WERI-Rb-1 (cell line): ENCODE data around the gene EYA3.
A peak's percentile ranks its signal among the peaks of the same experiment; 100 is the strongest.

Experiments used
- DNase-seq: peaks from one replicate; pipeline ENCODE4 v3.0.0-alpha.2; 2020
- H3K27ac ChIP-seq: fragments of 250-450 bp; sonication (Bioruptor Pico); 2 replicates; pipeline ENCODE4 v1.5.1; 2020; ENCODE audit warnings: mild to moderate bottlenecking, moderate library complexity
- H3K27me3 ChIP-seq: fragments of 250-450 bp; sonication (Bioruptor Pico); 2 replicates; pipeline ENCODE4 v1.5.1; 2021; ENCODE audit warnings: mild to moderate bottlenecking, low read depth, moderate library complexity; ENCODE audit not compliant: insufficient read depth, severe bottlenecking
- H3K36me3 ChIP-seq: fragments of 250-450 bp; sonication (Bioruptor Pico); 2 replicates; pipeline ENCODE4 v1.5.1; 2020; ENCODE audit warnings: mild to moderate bottlenecking, moderate library complexity
- H3K4me3 ChIP-seq: 2 replicates; pipeline ENCODE4 v1.5.1; 2011; ENCODE audit warnings: low read depth, mild to moderate bottlenecking, control low read depth, low read length
- H3K9me3 ChIP-seq: fragments of 250-450 bp; sonication (Bioruptor Pico); 2 replicates; pipeline ENCODE4 v1.5.1; 2021; ENCODE audit warnings: mild to moderate bottlenecking, moderate library complexity; ENCODE audit not compliant: severe bottlenecking
- CTCF ChIP-seq: IDR thresholded peaks from 2 replicates; pipeline ENCODE4 v1.5.1; 2011; ENCODE audit warnings: low read depth, mild to moderate bottlenecking, control low read depth, inconsistent platforms, low read length

EYA3 gene

GRCh38 chr1:28046716-28047115, 41.7 kb downstream of the EYA3 start:
- DNase-seq = no peak
- no peaks in the 10 kb centered on the region for H3K27me3 ChIP-seq
- no peak for TF ChIP-seq CTCF
- no peaks in the 10 kb centered on the region for H3K9me3 ChIP-seq
- no peak overlapping the region for H3K27ac ChIP-seq
- H3K36me3 ChIP-seq = peaks cover 13% of the 10 kb centered on the region
- no peak overlapping the region for H3K4me3 ChIP-seq

DNA sequence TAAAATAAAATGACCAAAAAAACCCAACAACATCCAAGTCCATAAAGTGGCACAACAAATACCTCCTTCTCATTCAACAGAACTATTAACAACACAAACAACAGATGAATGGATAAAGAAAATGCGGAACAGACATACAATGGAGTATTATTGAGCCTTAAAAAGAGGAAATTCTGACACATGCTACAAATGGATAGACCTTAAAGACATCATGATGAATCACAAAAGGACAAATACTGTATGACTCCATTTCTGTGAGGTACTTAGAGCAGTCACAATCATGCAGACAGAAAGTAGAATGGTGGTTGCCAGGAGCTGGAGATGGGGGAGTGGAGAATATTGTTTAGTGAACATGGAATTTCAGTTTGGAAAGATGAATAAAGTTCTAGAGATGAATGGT, 42.6 kb downstream of the EYA3 start:
- no peak for DNase-seq
- Histone ChIP-seq H3K36me3 (peaks cover 15% of the 10 kb centered on the region), H3K27me3 (no peaks in the 10 kb centered on the region), H3K9me3 (no peaks in the 10 kb centered on the region), H3K27ac (no peak overlapping the region), H3K4me3 (no peak overlapping the region)
- no peak for TF ChIP-seq CTCF

GRCh38 chr1:28044399-28044798, 44.0 kb downstream of the EYA3 start:
- Histone ChIP-seq H3K9me3 (no peaks in the 10 kb centered on the region), H3K27me3 (no peaks in the 10 kb centered on the region), H3K4me3 (no peak overlapping the region), H3K36me3 (peaks cover 15% of the 10 kb centered on the region), H3K27ac (no peak overlapping the region)
- no peak for DNase-seq
- no peak for TF ChIP-seq CTCF

- Histone ChIP-seq H3K27me3 (no peaks in the 10 kb centered on the region), H3K9me3 (no peaks in the 10 kb centered on the region), H3K4me3 (no peak overlapping the region), H3K36me3 (peaks cover 17% of the 10 kb centered on the region), H3K27ac (no peak overlapping the region)
- TF ChIP-seq CTCF = no peak
- DNase-seq = no peak
These were observed 49.1 kb downstream of the EYA3 start for GRCh38 chr1:28039341-28039740.

DNA sequence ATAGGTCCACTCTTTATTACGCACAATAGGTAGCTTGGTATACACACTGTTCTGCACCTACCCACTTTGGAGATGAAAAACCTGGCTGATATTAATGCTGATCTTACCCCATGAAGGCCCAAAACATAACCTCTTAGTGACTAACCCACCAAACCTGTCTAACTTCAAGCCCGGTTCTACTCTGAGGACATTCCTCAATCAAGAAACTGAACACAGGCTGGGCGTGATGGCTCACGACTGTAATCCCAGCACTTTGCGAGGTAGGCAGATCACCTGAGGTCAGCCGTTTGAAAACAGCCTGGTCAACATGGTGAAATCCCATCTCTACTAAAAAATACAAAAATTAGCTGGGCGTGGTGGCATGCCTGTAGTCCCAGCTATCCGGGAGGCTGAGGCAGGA, 50.5 kb downstream of the EYA3 start:
- H3K9me3 ChIP-seq = no peaks in the 10 kb centered on the region
- DNase-seq = peak; percentile 18
- peaks cover 17% of the 10 kb centered on the region for H3K36me3 ChIP-seq
- no peak overlapping the region for H3K4me3 ChIP-seq
- H3K27me3 ChIP-seq = no peaks in the 10 kb centered on the region
- no peak for TF ChIP-seq CTCF
- H3K27ac ChIP-seq = no peak overlapping the region

GRCh38 chr1:28037206-28037605, 51.2 kb downstream of the EYA3 start:
- TF ChIP-seq CTCF = no peak
- Histone ChIP-seq H3K36me3 (peaks cover 15% of the 10 kb centered on the region), H3K9me3 (no peaks in the 10 kb centered on the region), H3K27ac (no peak overlapping the region), H3K4me3 (no peak overlapping the region), H3K27me3 (no peaks in the 10 kb centered on the region)
- no peak for DNase-seq
